Suprapubic skin (tissue), 4 donors: ENCODE data around the gene MARK1. TPM values are rescaled to one million over a fixed set of nuclear protein-coding genes. Genes with fewer than 3 reads are reported as not detected.

Experiments used
- DNase-seq, 2 donors: peaks; one replicate each; pipeline ENCODE4 v3.0.0-alpha.2; 2019; ENCODE audit warnings: low spot score in 2 of 2
- H3K27ac ChIP-seq: fragments of 200-600 bp; sonication (generic); one replicate; pipeline ENCODE4 v1.5.1; 2019
- H3K27me3 ChIP-seq: fragments of 200-600 bp; sonication (generic); one replicate; pipeline ENCODE4 v1.5.1; 2019
- H3K36me3 ChIP-seq: fragments of 200-600 bp; sonication (generic); one replicate; pipeline ENCODE4 v1.5.1; 2019
- H3K4me1 ChIP-seq: fragments of 200-600 bp; sonication (generic); one replicate; pipeline ENCODE4 v1.5.1; 2019
- H3K4me3 ChIP-seq: fragments of 200-600 bp; sonication (generic); one replicate; pipeline ENCODE4 v1.5.1; 2019; ENCODE audit warnings: mild to moderate bottlenecking
- H3K9me3 ChIP-seq: fragments of 200-600 bp; sonication (generic); one replicate; pipeline ENCODE4 v1.5.1; 2019
- EP300 ChIP-seq: sonication (generic); formaldehyde crosslinking; IDR thresholded peaks from one replicate; pipeline ENCODE4 v1.6.1; 2017; ENCODE audit warnings: antibody characterized with exemption
- POLR2A ChIP-seq, 2 donors: fragments of 450-650 bp; IDR thresholded peaks; one replicate each; pipeline ENCODE4 v1.6.1; 2017; ENCODE audit warnings: antibody characterized with exemption in 2 of 2, mild to moderate bottlenecking in 2 of 2, moderate library complexity in 2 of 2
- POLR2AphosphoS5 ChIP-seq, 3 donors: sonication (generic); formaldehyde crosslinking; IDR thresholded peaks; one replicate each; pipeline ENCODE4 v1.6.1; 2017; ENCODE audit warnings: antibody characterized with exemption in 3 of 3
- WGBS: methylation state at CpG from one replicate; pipeline ENCODE4 v1.1.5; 2018; 5-methylcytosine and 5-hydroxymethylcytosine counted together
- total RNA-seq, 4 donors: library from RNA; depleted of rRNA; stranded (reverse); fragments of >200 nt; gene quantifications; one replicate each; pipeline ENCODE4 v1.1.0, GENCODE V29; 2016
- TF ChIP-seq, protein P1 (sequence below), 2 donors: fragments of 200-600 bp in 1 of 2; fragments of 450-650 bp in 1 of 2; sonication (generic) in 1 of 2; IDR thresholded peaks; one replicate each; pipeline ENCODE4 v1.5.1; 2016 to 2019; ENCODE audit warnings: antibody characterized with exemption in 2 of 2, mild to moderate bottlenecking in 1 of 2, moderate library complexity in 1 of 2

MARK1 gene
- total RNA-seq, 4 donors from 2014 or later = 2.9 to 5.2 (median 3.9) TPM

DNA sequence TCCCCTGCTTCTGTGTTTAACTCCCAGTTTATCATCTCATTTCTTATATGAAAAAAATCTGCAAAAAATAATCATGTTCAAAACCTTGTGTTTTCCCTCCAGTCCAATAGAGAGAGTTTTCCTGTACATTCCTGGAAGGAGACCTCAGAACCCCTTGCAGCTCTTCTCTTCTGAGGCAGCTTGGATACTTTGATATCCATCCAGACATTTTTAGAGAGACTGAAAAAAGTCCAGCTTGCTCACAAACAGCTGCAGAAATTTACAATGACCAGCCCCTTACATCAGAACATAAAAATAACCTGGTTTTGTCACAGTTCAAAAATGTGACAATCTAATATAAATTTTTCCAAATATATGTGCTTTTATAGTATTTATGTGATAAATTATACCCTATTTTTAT, 88.9 kb downstream of the MARK1 start:
- DNase-seq = no peak
- TF ChIP-seq, protein P1, sequence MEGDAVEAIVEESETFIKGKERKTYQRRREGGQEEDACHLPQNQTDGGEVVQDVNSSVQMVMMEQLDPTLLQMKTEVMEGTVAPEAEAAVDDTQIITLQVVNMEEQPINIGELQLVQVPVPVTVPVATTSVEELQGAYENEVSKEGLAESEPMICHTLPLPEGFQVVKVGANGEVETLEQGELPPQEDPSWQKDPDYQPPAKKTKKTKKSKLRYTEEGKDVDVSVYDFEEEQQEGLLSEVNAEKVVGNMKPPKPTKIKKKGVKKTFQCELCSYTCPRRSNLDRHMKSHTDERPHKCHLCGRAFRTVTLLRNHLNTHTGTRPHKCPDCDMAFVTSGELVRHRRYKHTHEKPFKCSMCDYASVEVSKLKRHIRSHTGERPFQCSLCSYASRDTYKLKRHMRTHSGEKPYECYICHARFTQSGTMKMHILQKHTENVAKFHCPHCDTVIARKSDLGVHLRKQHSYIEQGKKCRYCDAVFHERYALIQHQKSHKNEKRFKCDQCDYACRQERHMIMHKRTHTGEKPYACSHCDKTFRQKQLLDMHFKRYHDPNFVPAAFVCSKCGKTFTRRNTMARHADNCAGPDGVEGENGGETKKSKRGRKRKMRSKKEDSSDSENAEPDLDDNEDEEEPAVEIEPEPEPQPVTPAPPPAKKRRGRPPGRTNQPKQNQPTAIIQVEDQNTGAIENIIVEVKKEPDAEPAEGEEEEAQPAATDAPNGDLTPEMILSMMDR (IDR thresholded peaks at IDR 0.05) = no peak
- TF ChIP-seq POLR2A (IDR thresholded peaks at IDR 0.05) (no peak), EP300 (no peak), POLR2AphosphoS5 (IDR thresholded peaks at IDR 0.05) (no peak)
- Histone ChIP-seq H3K27ac (no peak overlapping the region), H3K36me3 (peaks cover 5% of the 10 kb centered on the region), H3K27me3 (no peaks in the 10 kb centered on the region), H3K4me1 (no peaks in the 10 kb centered on the region), H3K9me3 (no peaks in the 10 kb centered on the region), H3K4me3 (no peak overlapping the region)

DNA sequence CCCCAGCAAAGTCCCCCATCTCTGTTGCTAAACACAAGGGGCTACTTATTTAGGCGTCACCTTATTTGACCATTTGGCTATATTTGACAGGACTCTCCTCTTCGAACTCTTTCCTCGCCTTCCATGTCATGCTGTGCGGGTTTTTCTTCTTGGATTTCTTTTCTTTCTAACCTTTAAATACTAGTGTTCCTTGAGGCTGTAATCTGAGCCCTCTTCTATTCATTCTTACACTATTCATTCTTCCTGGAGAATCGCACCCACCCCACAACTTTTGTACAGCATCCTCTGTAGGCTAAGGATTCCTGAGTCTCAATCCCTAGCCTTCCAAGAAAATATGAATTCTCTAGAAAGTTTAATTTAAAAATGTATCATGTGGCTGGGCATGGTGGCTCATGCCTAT, 100.5 kb downstream of the MARK1 start:
- no peaks in the 10 kb centered on the region for H3K36me3 ChIP-seq
- H3K27me3 ChIP-seq = no peaks in the 10 kb centered on the region
- TF ChIP-seq, protein P1 (IDR thresholded peaks at IDR 0.05) = no peak
- TF ChIP-seq POLR2AphosphoS5 (IDR thresholded peaks at IDR 0.05) (no peak), EP300 (no peak), POLR2A (IDR thresholded peaks at IDR 0.05) (no peak)
- no peak overlapping the region for H3K4me3 ChIP-seq
- no peak for DNase-seq
- WGBS = 90% methylated on average over 5 of the region's 5 CpGs
- H3K4me1 ChIP-seq = no peaks in the 10 kb centered on the region
- H3K27ac ChIP-seq = no peak overlapping the region
- no peaks in the 10 kb centered on the region for H3K9me3 ChIP-seq

DNA sequence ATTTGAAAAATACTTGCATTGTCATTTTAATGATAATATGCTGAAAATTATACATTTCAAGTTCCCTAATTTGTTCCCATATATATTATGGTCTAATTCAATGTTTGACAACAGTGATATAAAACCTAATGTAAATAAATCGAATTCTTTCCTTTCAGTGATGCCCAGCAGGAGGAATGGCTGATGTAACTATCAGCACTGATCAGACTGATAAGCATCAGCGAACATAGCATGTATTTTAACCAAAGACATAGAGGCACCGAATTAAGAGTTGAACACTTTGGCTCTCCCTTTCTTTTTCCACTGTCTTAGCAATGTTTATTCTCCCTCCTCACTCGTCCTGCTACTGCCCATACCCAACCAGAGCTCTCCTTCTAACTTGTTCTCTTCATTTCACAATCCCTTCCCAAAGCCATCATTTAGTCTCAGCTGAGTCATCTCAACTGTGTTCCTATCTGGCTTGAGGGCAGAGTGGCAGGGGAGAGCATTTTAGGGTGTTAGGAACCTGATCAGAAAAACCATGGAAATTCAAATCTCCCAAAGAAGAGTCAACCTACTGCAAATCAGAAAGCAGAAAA, 103.4 kb downstream of the MARK1 start:
- H3K27me3 ChIP-seq = no peaks in the 10 kb centered on the region
- no peaks in the 10 kb centered on the region for H3K36me3 ChIP-seq
- no peak overlapping the region for H3K4me3 ChIP-seq
- no peaks in the 10 kb centered on the region for H3K9me3 ChIP-seq
- TF ChIP-seq EP300 (no peak), POLR2AphosphoS5 (IDR thresholded peaks at IDR 0.05) (no peak), POLR2A (IDR thresholded peaks at IDR 0.05) (no peak)
- TF ChIP-seq, protein P1 (IDR thresholded peaks at IDR 0.05) = no peak
- DNase-seq = no peak
- 81% methylated on average over 4 of the region's 4 CpGs for WGBS
- H3K4me1 ChIP-seq = no peaks in the 10 kb centered on the region
- H3K27ac ChIP-seq = no peak overlapping the region

DNA sequence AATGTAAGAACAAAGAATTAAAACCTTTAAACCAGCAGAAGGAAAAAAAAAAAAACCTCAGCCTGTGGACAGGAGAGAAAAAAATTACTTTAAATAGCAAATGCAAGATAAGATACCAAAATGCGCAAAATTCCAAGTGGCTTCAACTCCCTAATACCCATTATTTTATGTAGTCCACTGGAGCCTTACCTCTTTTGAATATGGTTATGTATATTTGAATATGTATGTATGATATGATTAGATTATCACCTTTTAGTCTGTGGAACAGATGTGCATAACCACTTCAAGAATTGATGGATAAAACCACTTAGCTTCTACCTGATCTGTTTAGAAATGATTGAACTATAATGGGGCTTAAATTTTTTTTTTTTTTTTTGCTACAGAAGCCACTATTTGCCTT, 109.8 kb downstream of the MARK1 start:
- H3K27me3 ChIP-seq = no peaks in the 10 kb centered on the region
- 100% methylated on average over 1 of the region's 1 CpG for WGBS
- no peaks in the 10 kb centered on the region for H3K9me3 ChIP-seq
- no peak overlapping the region for H3K4me3 ChIP-seq
- no peaks in the 10 kb centered on the region for H3K4me1 ChIP-seq
- TF ChIP-seq EP300 (no peak), POLR2AphosphoS5 (IDR thresholded peaks at IDR 0.05) (no peak), POLR2A (IDR thresholded peaks at IDR 0.05) (no peak)
- TF ChIP-seq, protein P1 (IDR thresholded peaks at IDR 0.05) = no peak
- no peak overlapping the region for H3K27ac ChIP-seq
- H3K36me3 ChIP-seq = peaks cover 6% of the 10 kb centered on the region
- DNase-seq = no peak

DNA sequence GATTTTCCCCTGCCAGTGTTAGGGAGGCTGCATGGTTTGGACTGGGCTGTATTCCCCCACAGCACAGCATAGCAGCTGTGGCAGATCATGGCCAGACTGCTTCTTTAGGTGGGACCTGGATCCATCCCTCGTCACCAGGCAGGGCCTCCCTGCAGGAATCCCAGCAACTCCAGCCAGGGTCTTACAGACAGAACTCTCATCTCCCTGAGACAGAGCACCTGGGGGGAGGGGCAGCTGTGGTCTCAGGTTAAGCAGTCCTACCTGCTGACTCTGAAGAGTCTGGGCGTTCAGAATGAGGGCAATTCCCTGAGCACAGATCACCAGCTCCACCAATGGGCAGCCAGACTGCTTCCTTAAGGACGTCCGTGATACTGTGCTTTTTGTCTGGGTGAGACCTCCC, 114.3 kb downstream of the MARK1 start:
- Histone ChIP-seq H3K27me3 (no peaks in the 10 kb centered on the region), H3K4me1 (no peaks in the 10 kb centered on the region), H3K4me3 (no peak overlapping the region), H3K36me3 (peaks cover 6% of the 10 kb centered on the region), H3K27ac (no peak overlapping the region), H3K9me3 (no peaks in the 10 kb centered on the region)
- WGBS = 100% methylated on average over 2 of the region's 4 CpGs
- no peak for DNase-seq
- no peak for TF ChIP-seq POLR2A (IDR thresholded peaks at IDR 0.05)

DNA sequence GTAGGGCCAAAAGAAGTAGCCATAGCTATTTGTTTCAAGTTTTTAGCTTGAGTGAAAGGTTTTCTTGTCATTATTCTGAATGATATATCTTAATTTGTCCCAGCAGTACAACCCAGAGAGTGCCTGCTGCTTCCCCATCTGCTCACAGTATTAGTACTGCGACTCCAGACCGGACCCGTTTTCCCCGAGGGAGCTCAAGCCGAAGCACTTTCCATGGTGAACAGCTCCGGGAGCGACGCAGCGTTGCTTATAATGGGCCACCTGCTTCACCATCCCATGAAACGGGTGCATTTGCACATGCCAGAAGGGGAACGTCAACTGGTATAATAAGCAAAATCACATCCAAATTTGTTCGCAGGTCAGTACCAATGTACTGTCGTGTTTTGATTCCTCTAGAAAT, 125.1 kb downstream of the MARK1 start:
- TF ChIP-seq EP300 (no peak), POLR2AphosphoS5 (IDR thresholded peaks at IDR 0.05) (no peak), POLR2A (IDR thresholded peaks at IDR 0.05) (no peak)
- TF ChIP-seq, protein P1 (IDR thresholded peaks at IDR 0.05) = no peak
- Histone ChIP-seq H3K9me3 (no peaks in the 10 kb centered on the region), H3K27ac (no peak overlapping the region), H3K27me3 (no peaks in the 10 kb centered on the region), H3K4me1 (no peaks in the 10 kb centered on the region), H3K36me3 (peaks cover 11% of the 10 kb centered on the region), H3K4me3 (no peak overlapping the region)
- WGBS = 97% methylated on average over 13 of the region's 13 CpGs
- no peak for DNase-seq
